DOHH2 (cell line): ENCODE data around the gene SPATA33.
A peak's percentile ranks its signal among the peaks of the same experiment; 100 is the strongest.

Experiments
- H3F3A ChIP-seq: fragments of 200-600 bp; sonication (generic), shearing (Covaris generic); 2 replicates; pipeline ENCODE4 v1.6.0; 2016; ENCODE audit warnings: antibody characterized with exemption, mild to moderate bottlenecking; ENCODE audit not compliant: control insufficient read depth, insufficient read depth
- H3K27ac ChIP-seq: fragments of 200-600 bp; sonication (generic); 2 replicates; pipeline ENCODE4 v1.5.1; 2014; ENCODE audit warnings: low read depth, mild to moderate bottlenecking, low read length, moderate library complexity
- H3K27me3 ChIP-seq: fragments of 200-600 bp; sonication (generic); 2 replicates; pipeline ENCODE4 v1.6.1; 2014; ENCODE audit warnings: mild to moderate bottlenecking, low read length, mixed read lengths; ENCODE audit not compliant: control insufficient read depth
- H3K36me3 ChIP-seq: fragments of 200-600 bp; sonication (generic); 2 replicates; pipeline ENCODE4 v1.6.1; 2014; ENCODE audit warnings: mild to moderate bottlenecking, low read length, moderate library complexity, mixed read lengths; ENCODE audit not compliant: control insufficient read depth
- H3K4me1 ChIP-seq: fragments of 200-600 bp; sonication (generic); 2 replicates; pipeline ENCODE4 v1.6.1; 2014; ENCODE audit warnings: mild to moderate bottlenecking, low read length, mixed read lengths; ENCODE audit not compliant: control insufficient read depth
- H3K4me2 ChIP-seq: fragments of 200-600 bp; sonication (generic); 2 replicates; pipeline ENCODE4 v1.6.0; 2014; ENCODE audit warnings: mild to moderate bottlenecking, low read length, moderate library complexity
- H3K4me3 ChIP-seq: fragments of 200-600 bp; sonication (generic); 2 replicates; pipeline ENCODE4 v1.5.1; 2014; ENCODE audit warnings: mild to moderate bottlenecking, low read length, mixed read lengths
- H3K79me2 ChIP-seq: fragments of 200-600 bp; sonication (generic); 2 replicates; pipeline ENCODE4 v1.6.1; 2014; ENCODE audit warnings: mild to moderate bottlenecking, low read length, mixed read lengths; ENCODE audit not compliant: control insufficient read depth
- H3K9me2 ChIP-seq: fragments of 200-600 bp; sonication (generic); replicated peaks from 2 replicates; pipeline ENCODE4 v1.6.1; 2014; ENCODE audit warnings: mild to moderate bottlenecking, low read length, mixed read lengths; ENCODE audit not compliant: control insufficient read depth
- H3K9me3 ChIP-seq: fragments of 200-600 bp; sonication (generic); 2 replicates; pipeline ENCODE4 v1.6.1; 2014; ENCODE audit warnings: antibody characterized with exemption, low read length, mixed read lengths; ENCODE audit not compliant: control insufficient read depth, insufficient read depth
- H4K20me1 ChIP-seq: fragments of 200-600 bp; sonication (generic); 2 replicates; pipeline ENCODE4 v1.6.0; 2014; ENCODE audit warnings: low read depth, mild to moderate bottlenecking, antibody characterized with exemption, low read length, moderate library complexity; ENCODE audit not compliant: control insufficient read depth, insufficient read depth
- CTCF ChIP-seq: fragments of 200-600 bp; sonication (generic); IDR thresholded peaks from one replicate; pipeline ENCODE4 v1.5.1; 2014; ENCODE audit warnings: antibody characterized with exemption, mild to moderate bottlenecking, low read depth, low read length; ENCODE audit not compliant: poor library complexity, severe bottlenecking
- EZH2phosphoT487 ChIP-seq: fragments of 200-600 bp; sonication (generic); IDR thresholded peaks from 2 replicates; pipeline ENCODE4 v1.6.1; 2017; ENCODE audit warnings: borderline replicate concordance, mild to moderate bottlenecking, antibody characterized with exemption, low read length, moderate library complexity, mixed read lengths

The SPATA33 gene

GRCh38 chr16:89656435-89657121 is 1.1 kb upstream of the SPATA33 start:
- H3K4me2 ChIP-seq: peak overlapping the region; percentile 75
- TF ChIP-seq EZH2phosphoT487: no peak
- TF ChIP-seq CTCF: no peak
- no peak overlapping the region for H3K27ac ChIP-seq
- H3K4me1 ChIP-seq: peaks cover 20% of the 10 kb centered on the region
- no peaks in the 10 kb centered on the region for H3K9me3 ChIP-seq
- H3K27me3 ChIP-seq: no peaks in the 10 kb centered on the region
- peaks cover 78% of the 10 kb centered on the region for H3K79me2 ChIP-seq
- peaks cover 7% of the 10 kb centered on the region for H4K20me1 ChIP-seq
- no peaks in the 10 kb centered on the region for H3K9me2 ChIP-seq
- H3F3A ChIP-seq: no peaks in the 10 kb centered on the region
- peak overlapping the region; percentile 84 for H3K4me3 ChIP-seq
- peaks cover 36% of the 10 kb centered on the region for H3K36me3 ChIP-seq

GRCh38 chr16:89658221-89658879 is 714 bp downstream of the SPATA33 start:
- TF ChIP-seq CTCF (no peak), EZH2phosphoT487 (no peak)
- Histone ChIP-seq H3K4me1 (peaks cover 20% of the 10 kb centered on the region), H3F3A (no peaks in the 10 kb centered on the region), H3K27ac (peak overlapping the region; percentile 43), H3K4me2 (peak overlapping the region; percentile 75), H3K36me3 (peaks cover 30% of the 10 kb centered on the region), H3K79me2 (peaks cover 68% of the 10 kb centered on the region), H3K9me2 (no peaks in the 10 kb centered on the region), H3K4me3 (peak overlapping the region; percentile 84), H3K27me3 (no peaks in the 10 kb centered on the region), H4K20me1 (peaks cover 7% of the 10 kb centered on the region), H3K9me3 (no peaks in the 10 kb centered on the region)

GRCh38 chr16:89660146-89660545 is 2.5 kb downstream of the SPATA33 start:
- Histone ChIP-seq H3K9me2 (no peaks in the 10 kb centered on the region), H3K79me2 (peaks cover 54% of the 10 kb centered on the region), H3K9me3 (no peaks in the 10 kb centered on the region), H3K27ac (no peak overlapping the region), H3K4me3 (no peak overlapping the region), H4K20me1 (peaks cover 3% of the 10 kb centered on the region), H3K36me3 (peaks cover 28% of the 10 kb centered on the region), H3K4me1 (peaks cover 20% of the 10 kb centered on the region), H3F3A (no peaks in the 10 kb centered on the region), H3K27me3 (no peaks in the 10 kb centered on the region), H3K4me2 (no peak overlapping the region)
- no peak for TF ChIP-seq EZH2phosphoT487
- no peak for TF ChIP-seq CTCF
